Progenitor cell of endocrine pancreas (in vitro differentiated cells): ENCODE results near the gene CABP5. TPM values are rescaled to one million over a fixed set of nuclear protein-coding genes. Genes with fewer than 3 reads are reported as not detected.

Experiments
- DNase-seq: peaks from one replicate; pipeline ENCODE4 v3.0.0; 2021; ENCODE audit warnings: low spot score; ENCODE audit not compliant: unreplicated experiment
- H3K27ac Mint-ChIP-seq: 2 replicates; pipeline ENCODE4 v1.8.0; 2021; ENCODE audit warnings: mild to moderate bottlenecking, moderate library complexity, mixed read lengths
- H3K27me3 Mint-ChIP-seq: 2 replicates; pipeline ENCODE4 v1.8.0; 2021; ENCODE audit warnings: mixed read lengths
- H3K36me3 Mint-ChIP-seq: 2 replicates; pipeline ENCODE4 v1.8.0; 2022; ENCODE audit warnings: mixed read lengths; ENCODE audit not compliant: insufficient read depth
- H3K4me1 Mint-ChIP-seq: 2 replicates; pipeline ENCODE4 v1.8.0; 2021; ENCODE audit warnings: low read depth, mixed read lengths
- H3K4me3 Mint-ChIP-seq: 2 replicates; pipeline ENCODE4 v1.8.0; 2021; ENCODE audit warnings: low read depth, mild to moderate bottlenecking, moderate library complexity, mixed read lengths
- H3K9me3 Mint-ChIP-seq: 2 replicates; pipeline ENCODE4 v1.8.0; 2021; ENCODE audit warnings: low read depth, mixed read lengths
- CTCF ChIP-seq: fragments of 200-600 bp; sonication (generic); IDR thresholded peaks from one replicate; pipeline ENCODE4 v1.5.0; 2021; ENCODE audit warnings: antibody characterized with exemption, mild to moderate bottlenecking; ENCODE audit not compliant: unreplicated experiment
- total RNA-seq: library from RNA; stranded (reverse); gene quantifications from 2 replicates; pipeline ENCODE4 v1.2.1, GENCODE V29; 2021

The CABP5 gene
- total RNA-seq, 1 donor from 2014 or later, result not detected

- H3K27me3 Mint-ChIP-seq, result peaks cover 51% of the 10 kb centered on the region
- no peaks in the 10 kb centered on the region for H3K4me1 Mint-ChIP-seq
- H3K9me3 Mint-ChIP-seq, result no peaks in the 10 kb centered on the region
- H3K36me3 Mint-ChIP-seq, result no peaks in the 10 kb centered on the region
- TF ChIP-seq CTCF, result no peak
- H3K27ac Mint-ChIP-seq, result no peak overlapping the region
- no peak for DNase-seq
- no peak overlapping the region for H3K4me3 Mint-ChIP-seq
Measured at GRCh38 chr19:48029431-48029830, 14.4 kb downstream of the CABP5 start.

DNA sequence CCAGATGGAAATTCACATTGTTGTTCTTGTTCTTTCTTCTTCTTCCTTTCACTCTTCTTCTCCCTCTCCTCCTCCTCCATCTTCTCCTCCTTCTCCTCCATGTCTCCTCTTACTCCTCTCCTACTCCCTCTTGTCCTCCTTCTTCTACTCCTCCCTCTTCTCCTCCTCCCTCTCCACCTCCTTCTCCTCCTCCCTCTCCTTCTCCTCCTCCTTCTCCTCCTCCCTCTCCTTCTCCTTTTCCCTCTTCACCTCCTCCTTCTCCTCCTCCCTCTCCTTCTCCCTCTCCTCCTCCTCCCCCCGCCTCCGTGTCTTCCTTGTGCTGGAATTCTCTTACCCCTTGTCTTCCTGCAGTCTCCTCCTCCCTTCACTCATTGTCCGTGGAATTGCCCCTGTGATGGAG, 18.4 kb downstream of the CABP5 start:
- Mint-ChIP-seq H3K4me3 (no peak overlapping the region), H3K27ac (no peak overlapping the region), H3K27me3 (peaks cover 63% of the 10 kb centered on the region), H3K4me1 (no peaks in the 10 kb centered on the region), H3K36me3 (no peaks in the 10 kb centered on the region), H3K9me3 (no peaks in the 10 kb centered on the region)
- DNase-seq, result no peak
- no peak for TF ChIP-seq CTCF

DNA sequence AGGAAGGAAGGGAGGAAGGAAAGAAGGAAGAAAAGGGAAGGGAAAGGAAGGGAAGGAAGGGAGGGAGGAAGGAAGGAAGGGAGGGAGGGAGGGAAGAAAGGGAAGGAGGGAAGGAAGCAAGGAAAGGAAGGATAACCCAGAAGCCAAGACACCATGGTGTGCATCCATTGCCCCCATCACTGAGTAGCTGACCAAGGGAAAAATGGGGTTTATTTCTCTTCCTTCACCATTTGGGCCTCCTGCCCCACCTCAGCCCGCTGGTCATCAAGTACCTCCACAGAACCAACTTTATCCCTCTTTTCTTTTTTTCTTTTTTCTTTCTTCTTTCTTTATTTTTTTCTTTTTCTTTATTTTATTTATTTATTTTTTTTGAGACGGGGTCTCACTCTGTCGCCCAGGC, 20.4 kb downstream of the CABP5 start:
- Mint-ChIP-seq H3K27ac (no peak overlapping the region), H3K9me3 (no peaks in the 10 kb centered on the region), H3K4me3 (no peak overlapping the region), H3K4me1 (no peaks in the 10 kb centered on the region), H3K36me3 (no peaks in the 10 kb centered on the region), H3K27me3 (peaks cover 63% of the 10 kb centered on the region)
- DNase-seq, result no peak
- no peak for TF ChIP-seq CTCF

GRCh38 chr19:48023011-48023410, 20.9 kb downstream of the CABP5 start:
- Mint-ChIP-seq H3K27me3 (peaks cover 67% of the 10 kb centered on the region), H3K9me3 (no peaks in the 10 kb centered on the region), H3K27ac (no peak overlapping the region)

GRCh38 chr19:48020686-48021085, 23.2 kb downstream of the CABP5 start:
- TF ChIP-seq CTCF, result no peak
- H3K4me3 Mint-ChIP-seq, result no peak overlapping the region
- peaks cover 69% of the 10 kb centered on the region for H3K27me3 Mint-ChIP-seq
- H3K4me1 Mint-ChIP-seq, result no peaks in the 10 kb centered on the region
- H3K36me3 Mint-ChIP-seq, result no peaks in the 10 kb centered on the region
- H3K9me3 Mint-ChIP-seq, result no peaks in the 10 kb centered on the region
- DNase-seq, result no peak
- H3K27ac Mint-ChIP-seq, result peak overlapping the region; percentile 42

More at GRCh38 chr19:48023011-48023410, 20.9 kb downstream of the CABP5 start:
- Mint-ChIP-seq H3K4me3 (no peak overlapping the region), H3K4me1 (no peaks in the 10 kb centered on the region), H3K36me3 (no peaks in the 10 kb centered on the region)
- no peak for TF ChIP-seq CTCF
- DNase-seq, result no peak
